ENCODE results near the gene LRAT. TPM values are rescaled to one million over a fixed set of nuclear protein-coding genes. Genes with fewer than 3 reads are reported as not detected.
"Not testable (repeated sequence)": the region's sequence is repeated elsewhere in the genome, so short reads cannot be mapped to it uniquely, and the experiment has no call there.

Gene LRAT
- polyA plus RNA-seq (ENCODE audit: insufficient read length in 4 of 4) = under 1 TPM; 0.70 to 0.98 (median 0.88) TPM

GRCh38 chr4:154743683-154744340, at the start of gene LRAT:
LRAT (plus strand) TSS chr4:154744000; CDS start chr4:154744327, 327 bp downstream.
- DNase-seq (ENCODE audit: low read depth in 4 of 4, low spot score in 3 of 4) = peak in 1 of 4 donors; percentile 39

GRCh38 chr4:154707877-154708276, 35.9 kb upstream of the LRAT start:
- DNase-seq (ENCODE audit: low read depth in 4 of 4, low spot score in 3 of 4) = no peak

GRCh38 chr4:154709550-154709949, 34.2 kb upstream of the LRAT start:
- DNase-seq (ENCODE audit: low read depth in 4 of 4, low spot score in 3 of 4) = no peak

- DNase-seq (ENCODE audit: low read depth in 4 of 4, low spot score in 3 of 4) = no peak
These were observed 32.3 kb upstream of the LRAT start for GRCh38 chr4:154711522-154711921.

- no peak for DNase-seq (ENCODE audit: low read depth in 4 of 4, low spot score in 3 of 4)
These were observed 29.3 kb upstream of the LRAT start for GRCh38 chr4:154714339-154715040.

- DNase-seq (ENCODE audit: low read depth in 4 of 4, low spot score in 3 of 4) = no peak
These were observed 24.7 kb upstream of the LRAT start for GRCh38 chr4:154719087-154719486.

- no peak for DNase-seq (ENCODE audit: low read depth in 4 of 4, low spot score in 3 of 4)
These were observed 23.7 kb upstream of the LRAT start for GRCh38 chr4:154720123-154720522.

- no peak for DNase-seq (ENCODE audit: low read depth in 4 of 4, low spot score in 3 of 4)
These were observed 23.1 kb upstream of the LRAT start for GRCh38 chr4:154720618-154721267.

GRCh38 chr4:154722262-154722661, 21.5 kb upstream of the LRAT start:
- DNase-seq (ENCODE audit: low read depth in 4 of 4, low spot score in 3 of 4) = no peak

- not testable (repeated sequence) for DNase-seq (ENCODE audit: low read depth in 4 of 4, low spot score in 3 of 4)
These were observed 20.2 kb upstream of the LRAT start for GRCh38 chr4:154723601-154724000.

- DNase-seq (ENCODE audit: low read depth in 4 of 4, low spot score in 3 of 4) = no peak
These were observed 16.3 kb upstream of the LRAT start for GRCh38 chr4:154727540-154727939.

- DNase-seq (ENCODE audit: low read depth in 4 of 4, low spot score in 3 of 4) = no peak
These were observed 12.0 kb upstream of the LRAT start for GRCh38 chr4:154731756-154732155.

- no peak for DNase-seq (ENCODE audit: low read depth in 4 of 4, low spot score in 3 of 4)
These were observed 11.1 kb upstream of the LRAT start for GRCh38 chr4:154732669-154733068.

- DNase-seq (ENCODE audit: low read depth in 4 of 4, low spot score in 3 of 4) = no peak
These were observed 7.0 kb upstream of the LRAT start for GRCh38 chr4:154736770-154737169.

- no peak for DNase-seq (ENCODE audit: low read depth in 4 of 4, low spot score in 3 of 4)
These were observed 5.4 kb upstream of the LRAT start for GRCh38 chr4:154738426-154738825.

GRCh38 chr4:154739111-154739510, 4.7 kb upstream of the LRAT start:
- DNase-seq (ENCODE audit: low read depth in 4 of 4, low spot score in 3 of 4) = no peak

GRCh38 chr4:154740462-154740861, 3.3 kb upstream of the LRAT start:
- DNase-seq (ENCODE audit: low read depth in 4 of 4, low spot score in 3 of 4) = no peak

GRCh38 chr4:154741131-154741665, 2.6 kb upstream of the LRAT start:
- DNase-seq (ENCODE audit: low read depth in 4 of 4, low spot score in 3 of 4) = no peak

- DNase-seq (ENCODE audit: low read depth in 4 of 4, low spot score in 3 of 4) = no peak
These were observed 1.6 kb upstream of the LRAT start for GRCh38 chr4:154741922-154742850.

- DNase-seq (ENCODE audit: low read depth in 4 of 4, low spot score in 3 of 4) = no peak
These were observed 634 bp downstream of the LRAT start for GRCh38 chr4:154744341-154744926.

Data from left renal pelvis (tissue), 4 donors.